Spinal cord (tissue), 10 donors: ENCODE results near the gene GSG1L. TPM values are rescaled to one million over a fixed set of nuclear protein-coding genes. Genes with fewer than 3 reads are reported as not detected.
A peak's percentile ranks its signal among the peaks of the same experiment; 100 is the strongest.

Experiments used
- DNase-seq, 6 donors: peaks; one replicate each; pipeline versions ENCODE4 v3.0.0 to v3.0.0-alpha.2; 2013 to 2015; ENCODE audit warnings: low spot score in 6 of 6, low read depth in 4 of 6
- H3K27ac ChIP-seq: one replicate; pipeline ENCODE4 v1.5.1; 2013; ENCODE audit warnings: low read depth, low read length, control low read depth
- H3K27me3 ChIP-seq: one replicate; pipeline ENCODE4 v1.6.1; 2013; ENCODE audit warnings: low read length; ENCODE audit not compliant: control insufficient read depth, insufficient read depth
- H3K36me3 ChIP-seq: one replicate; pipeline ENCODE4 v1.6.1; 2013; ENCODE audit warnings: low read length; ENCODE audit not compliant: control insufficient read depth, insufficient read depth
- H3K4me1 ChIP-seq: one replicate; pipeline ENCODE4 v1.6.1; 2013; ENCODE audit warnings: low read length; ENCODE audit not compliant: control insufficient read depth, insufficient read depth
- H3K4me3 ChIP-seq: one replicate; pipeline ENCODE4 v1.5.1; 2013; ENCODE audit warnings: low read depth, low read length, control low read depth
- H3K9me3 ChIP-seq: one replicate; pipeline ENCODE4 v1.6.1; 2013; ENCODE audit warnings: low read length; ENCODE audit not compliant: control insufficient read depth, insufficient read depth
- WGBS: methylation state at CpG from one replicate; pipeline ENCODE4 v1.1.5; 2013; ENCODE audit warnings: missing lambda C conversion rate; ENCODE audit not compliant: insufficient coverage; 5-methylcytosine and 5-hydroxymethylcytosine counted together
- polyA plus RNA-seq, 2 donors: library from polyadenylated mRNA; unstranded; fragments of 120-200 nt; gene quantifications; one replicate each; pipeline ENCODE4 v1.2.1, GENCODE V29; 2013; ENCODE audit not compliant: insufficient read length in 2 of 2
- total RNA-seq, 2 donors: library from RNA; depleted of rRNA in 1 of 2; stranded (reverse); fragments of 120-200 nt in 1 of 2; fragments of >200 nt in 1 of 2; gene quantifications; one replicate each; pipeline versions ENCODE4 v1.2.3 to v1.2.4, GENCODE V29; 2013 to 2014
- donor health status: healthy.

Gene GSG1L
- total and polyA plus RNA-seq, 4 donors: 7.5 to 26.1 (median 18.0) TPM

- H3K27me3 ChIP-seq: no peaks in the 10 kb centered on the region
- peaks cover 18% of the 10 kb centered on the region for H3K4me1 ChIP-seq
- H3K27ac ChIP-seq: no peak overlapping the region
- peak in 1 of 6 donors; percentile 59 for DNase-seq
- no peak overlapping the region for H3K4me3 ChIP-seq
- 59% methylated on average over 12 of the region's 13 CpGs for WGBS
- peaks cover 31% of the 10 kb centered on the region for H3K36me3 ChIP-seq
- no peaks in the 10 kb centered on the region for H3K9me3 ChIP-seq
These were observed 303.3 kb downstream of the GSG1L start for GRCh38 chr16:27759967-27760788.

GRCh38 chr16:27759301-27759871, 304.1 kb downstream of the GSG1L start:
- WGBS: 60% methylated on average over 8 of the region's 9 CpGs
- H3K27me3 ChIP-seq: no peaks in the 10 kb centered on the region
- no peak overlapping the region for H3K4me3 ChIP-seq
- H3K27ac ChIP-seq: no peak overlapping the region
- H3K36me3 ChIP-seq: peaks cover 36% of the 10 kb centered on the region
- no peak for DNase-seq
- no peaks in the 10 kb centered on the region for H3K9me3 ChIP-seq
- H3K4me1 ChIP-seq: peaks cover 18% of the 10 kb centered on the region

GRCh38 chr16:27758544-27758943, 305.0 kb downstream of the GSG1L start:
- H3K9me3 ChIP-seq: no peaks in the 10 kb centered on the region
- peaks cover 44% of the 10 kb centered on the region for H3K36me3 ChIP-seq
- WGBS: 96% methylated on average over 2 of the region's 2 CpGs
- peaks cover 18% of the 10 kb centered on the region for H3K4me1 ChIP-seq
- H3K27ac ChIP-seq: no peak overlapping the region
- H3K27me3 ChIP-seq: no peaks in the 10 kb centered on the region
- DNase-seq: no peak
- no peak overlapping the region for H3K4me3 ChIP-seq

- H3K4me1 ChIP-seq: peaks cover 18% of the 10 kb centered on the region
- H3K27me3 ChIP-seq: no peaks in the 10 kb centered on the region
- H3K4me3 ChIP-seq: no peak overlapping the region
- no peak overlapping the region for H3K27ac ChIP-seq
- H3K9me3 ChIP-seq: no peaks in the 10 kb centered on the region
- WGBS: 66% methylated on average over 8 of the region's 10 CpGs
- no peak for DNase-seq
- peaks cover 46% of the 10 kb centered on the region for H3K36me3 ChIP-seq
These were observed 307.1 kb downstream of the GSG1L start for GRCh38 chr16:27756206-27756970.

GRCh38 chr16:27754788-27755690, 308.5 kb downstream of the GSG1L start:
- no peak overlapping the region for H3K4me3 ChIP-seq
- no peaks in the 10 kb centered on the region for H3K9me3 ChIP-seq
- WGBS: 84% methylated on average over 8 of the region's 11 CpGs
- peaks cover 14% of the 10 kb centered on the region for H3K4me1 ChIP-seq
- no peak overlapping the region for H3K27ac ChIP-seq
- DNase-seq: no peak
- peaks cover 50% of the 10 kb centered on the region for H3K36me3 ChIP-seq
- H3K27me3 ChIP-seq: no peaks in the 10 kb centered on the region

- Histone ChIP-seq H3K27me3 (no peaks in the 10 kb centered on the region), H3K27ac (no peak overlapping the region), H3K4me3 (no peak overlapping the region), H3K36me3 (peaks cover 58% of the 10 kb centered on the region), H3K9me3 (no peaks in the 10 kb centered on the region), H3K4me1 (peaks cover 9% of the 10 kb centered on the region)
- WGBS: 88% methylated on average over 1 of the region's 1 CpG
- DNase-seq: no peak
These were observed 310.0 kb downstream of the GSG1L start for GRCh38 chr16:27753563-27753962.

GRCh38 chr16:27752241-27752640, 311.3 kb downstream of the GSG1L start:
- WGBS: 94% methylated on average over 4 of the region's 4 CpGs
- H3K27me3 ChIP-seq: no peaks in the 10 kb centered on the region
- peaks cover 8% of the 10 kb centered on the region for H3K4me1 ChIP-seq
- H3K27ac ChIP-seq: no peak overlapping the region
- DNase-seq: no peak
- H3K9me3 ChIP-seq: no peaks in the 10 kb centered on the region
- H3K4me3 ChIP-seq: no peak overlapping the region
- H3K36me3 ChIP-seq: peaks cover 62% of the 10 kb centered on the region

- H3K27ac ChIP-seq: no peak overlapping the region
- H3K36me3 ChIP-seq: peaks cover 60% of the 10 kb centered on the region
- H3K4me3 ChIP-seq: no peak overlapping the region
- 92% methylated on average over 6 of the region's 9 CpGs for WGBS
- no peaks in the 10 kb centered on the region for H3K9me3 ChIP-seq
- H3K4me1 ChIP-seq: peaks cover 5% of the 10 kb centered on the region
- no peaks in the 10 kb centered on the region for H3K27me3 ChIP-seq
- DNase-seq: no peak
These were observed 311.8 kb downstream of the GSG1L start for GRCh38 chr16:27751676-27752075.

GRCh38 chr16:27751233-27751632, 312.3 kb downstream of the GSG1L start:
- H3K27ac ChIP-seq: no peak overlapping the region
- no peak overlapping the region for H3K4me3 ChIP-seq
- H3K4me1 ChIP-seq: peaks cover 5% of the 10 kb centered on the region
- no peaks in the 10 kb centered on the region for H3K27me3 ChIP-seq
- no peak for DNase-seq
- 93% methylated on average over 3 of the region's 4 CpGs for WGBS
- H3K36me3 ChIP-seq: peaks cover 60% of the 10 kb centered on the region
- H3K9me3 ChIP-seq: no peaks in the 10 kb centered on the region
